Spleen (tissue), 11 donors: ENCODE data around the gene PSMD14. TPM values are rescaled to one million over a fixed set of nuclear protein-coding genes. Genes with fewer than 3 reads are reported as not detected.

ENCODE experiments used
- DNase-seq: peaks from one replicate; pipeline ENCODE4 v3.0.0-alpha.2; 2020
- H3K27ac ChIP-seq, 8 donors: fragments of 200-600 bp; sonication (generic) in 7 of 8; 1 replicate in 4 of 8; 2 replicates in 4 of 8; pipeline versions ENCODE4 v1.5.0 to v1.8.0; 2016 to 2021; ENCODE audit warnings: inconsistent platforms in 4 of 8, mild to moderate bottlenecking in 4 of 8, moderate library complexity in 1 of 8
- H3K27me3 ChIP-seq, 7 donors: fragments of 200-600 bp; sonication (generic) in 6 of 7; replicated peaks in 1 of 7; 1 replicate in 4 of 7; 2 replicates in 3 of 7; pipeline versions ENCODE4 v1.5.0 to v1.8.0; 2016 to 2021; ENCODE audit warnings: inconsistent platforms in 3 of 7, mild to moderate bottlenecking in 1 of 7
- H3K36me3 ChIP-seq, 6 donors: fragments of 200-600 bp; sonication (generic) in 5 of 6; 1 replicate in 4 of 6; 2 replicates in 2 of 6; pipeline versions ENCODE4 v1.5.0 to v1.8.0; 2016 to 2021; ENCODE audit warnings: inconsistent platforms in 2 of 6
- H3K4me1 ChIP-seq, 6 donors: fragments of 200-600 bp; sonication (generic) in 5 of 6; 1 replicate in 3 of 6; 2 replicates in 3 of 6; pipeline versions ENCODE4 v1.5.0 to v1.8.0; 2016 to 2021; ENCODE audit warnings: inconsistent platforms in 3 of 6
- H3K4me3 ChIP-seq, 8 donors: fragments of 200-600 bp; sonication (generic) in 7 of 8; 1 replicate in 4 of 8; 2 replicates in 4 of 8; pipeline versions ENCODE4 v1.5.0 to v1.8.0; 2016 to 2021; ENCODE audit warnings: inconsistent platforms in 4 of 8, mild to moderate bottlenecking in 4 of 8, moderate library complexity in 2 of 8
- H3K9me3 ChIP-seq, 8 donors: fragments of 200-600 bp; sonication (generic) in 7 of 8; 1 replicate in 4 of 8; 2 replicates in 4 of 8; pipeline versions ENCODE4 v1.5.0 to v1.8.0; 2016 to 2021; ENCODE audit warnings: inconsistent platforms in 4 of 8
- CTCF ChIP-seq, 11 experiments: fragments of 200-600 bp in 7 of 11; fragments of 450-650 bp in 4 of 11; sonication (generic) in 4 of 11; IDR thresholded peaks in 8 of 11; conservative IDR thresholded peaks in 3 of 11; 1 replicate in 7 of 11; 2 replicates in 4 of 11; pipeline versions ENCODE4 v1.4.0 to v1.8.0; 2016 to 2021; ENCODE audit warnings: antibody characterized with exemption in 11 of 11, inconsistent platforms in 4 of 11, mild to moderate bottlenecking in 1 of 11
- POLR2A ChIP-seq, 3 donors: fragments of 450-650 bp; IDR thresholded peaks; one replicate each; pipeline ENCODE4 v1.5.1; 2017; ENCODE audit warnings: antibody characterized with exemption in 3 of 3, mild to moderate bottlenecking in 1 of 3
- POLR2AphosphoS5 ChIP-seq, 3 donors: sonication (generic); formaldehyde crosslinking; IDR thresholded peaks; one replicate each; pipeline ENCODE4 v1.5.1; 2017; ENCODE audit warnings: antibody characterized with exemption in 3 of 3
- WGBS, 5 donors: extraction: QIAGEN DNeasy Blood & Tissue Kit in 3 of 5; methylation state at CpG; one replicate each; pipeline versions ENCODE4 v1.1.5 to v1.1.7; 2013 to 2018; 5-methylcytosine and 5-hydroxymethylcytosine counted together
- intact Hi-C: fragments of 100-400 bp; cut with DNase I; formaldehyde crosslinking; loops from one replicate; pipeline ENCODE4 v1.15.0; 2023; ENCODE audit warnings: low total_unique reads
- polyA plus RNA-seq, 3 donors: library from polyadenylated mRNA; stranded (reverse); fragments of 200-250 nt; gene quantifications; one replicate each; pipeline ENCODE4 v1.2.1, GENCODE V29; 2013
- small RNA-seq, 4 donors: library from RNA; depleted of rRNA; stranded (forward); fragments of <200 nt; gene quantifications; one replicate each; pipeline ENCODE3, GENCODE V24; 2016
- total RNA-seq, 7 donors: library from RNA; depleted of rRNA in 3 of 7; stranded (reverse); fragments of >200 nt in 3 of 7; fragmentation: NEBNext Ultra II Directional in 4 of 7; extraction: Animal tissue kit (Norgen Biotek cat#: 25700) in 4 of 7; gene quantifications; one replicate each; pipeline versions ENCODE4 v1.1.0 to v1.2.1, GENCODE V29; 2016 to 2021
- donor health status: healthy with polysubstance abuse.
- donor health status: DM: no; HTN: no; CAD: no; lungs with moderate emphysema.
- donor health status: DM: no; HTN: no; CAD: no.
- donor health status: Bipolar disorder and iron deficiency.
- donor health status: healthy.
- donor health status: DM: no; HTN: no; CAD: no.
- donor health status: DM: yes; HTN: yes; CAD: no.

PSMD14 gene
- total and polyA plus RNA-seq, 10 donors: 23.5 to 47.7 (median 29.3) TPM

GRCh38 chr2:161445097-161445496 is 136.9 kb downstream of the PSMD14 start:
- Histone ChIP-seq H3K27me3 (peaks cover 0 to 19% (median 0%) of the 10 kb centered on the region in 7 donors), H3K9me3 (no peaks in the 10 kb centered on the region), H3K4me3 (no peak overlapping the region), H3K27ac (no peak overlapping the region), H3K4me1 (no peaks in the 10 kb centered on the region), H3K36me3 (no peaks in the 10 kb centered on the region)
- WGBS, 5 donors: 93 to 97% (median 95%) methylated on average over 12 of the region's 12 CpGs
- no peak for TF ChIP-seq CTCF (IDR thresholded peaks at IDR 0.05 in 8 of 11, conservative IDR thresholded peaks at IDR 0.05 in 3 of 11)
- no peak for TF ChIP-seq POLR2AphosphoS5 (IDR thresholded peaks at IDR 0.05)
- TF ChIP-seq POLR2A (IDR thresholded peaks at IDR 0.05): no peak
- DNase-seq: no peak
- intact Hi-C loops: no loop called here

- Histone ChIP-seq H3K27ac (no peak overlapping the region), H3K4me3 (no peak overlapping the region), H3K4me1 (no peaks in the 10 kb centered on the region), H3K9me3 (no peaks in the 10 kb centered on the region), H3K27me3 (peaks cover 0 to 12% (median 0%) of the 10 kb centered on the region in 7 donors), H3K36me3 (no peaks in the 10 kb centered on the region)
- TF ChIP-seq POLR2AphosphoS5 (IDR thresholded peaks at IDR 0.05) (no peak), POLR2A (IDR thresholded peaks at IDR 0.05) (no peak), CTCF (IDR thresholded peaks at IDR 0.05 in 8 of 11, conservative IDR thresholded peaks at IDR 0.05 in 3 of 11) (no peak)
- intact Hi-C loops: no loop called here
- DNase-seq: no peak
Observed at GRCh38 chr2:161448431-161448830, 140.2 kb downstream of the PSMD14 start.

Small RNA genes within 50 kb of the gene (small RNA-seq; reads per million reads assigned to genes)
- 0 reads per million in 4 donors for gene RNA5SP108

Other genes starting within 250 kb of the PSMD14 start
- 100 to 1,000 TPM in 6 of 7 donors, 10 to 100 TPM in 1; 84.6 to 152 (median 122) TPM for gene TANK, start 148.0 kb upstream of the PSMD14 start, total RNA-seq
- gene TANK, start 148.0 kb upstream of the PSMD14 start, polyA plus RNA-seq: 10 to 100 TPM; 37.5 to 44.7 (median 44.4) TPM
- under 1 TPM in 1 of 7 donors, not detected in 6; 0.17 TPM for gene TBR1, start 107.9 kb downstream of the PSMD14 start, total RNA-seq
- under 1 TPM in 1 of 3 donors, not detected in 2; 0.03 TPM for gene TBR1, start 107.9 kb downstream of the PSMD14 start, polyA plus RNA-seq